Stimulated activated CD8-positive, alpha-beta memory T cell treated with anti-CD3 and anti-CD28 coated beads, Interleukin-4, amount 100 ng/mL, for 48 hours (primary cell): Measurements from ENCODE around the gene HMGB1.
A peak's percentile ranks its signal among the peaks of the same experiment; 100 is the strongest.

Experiments
- DNase-seq: peaks from one replicate; pipeline ENCODE4 v3.0.0-alpha.2; 2020

The HMGB1 gene

GRCh38 chr13:30429721-30430694 lies 35.7 kb downstream of the HMGB1 start:
- DNase-seq = no peak

DNA sequence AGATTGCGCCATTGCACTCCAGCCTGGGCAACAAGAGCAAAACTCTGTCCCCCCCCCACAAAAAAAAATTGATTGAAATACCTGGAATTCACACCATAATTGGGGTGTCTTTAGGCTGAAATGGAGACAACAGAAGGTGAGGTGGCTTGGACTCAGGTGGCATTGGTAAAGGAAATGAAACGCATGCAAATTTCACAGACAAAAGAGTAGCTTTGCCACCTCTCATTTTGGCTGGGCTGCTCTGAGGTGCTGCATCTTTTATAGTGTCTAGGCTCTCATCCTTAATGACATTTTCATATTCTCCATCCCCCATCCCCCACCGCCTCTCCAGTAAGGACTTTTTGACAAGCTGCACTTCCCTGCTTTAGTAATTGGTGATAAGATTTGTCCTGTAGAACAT lies 36.5 kb downstream of the HMGB1 start:
- DNase-seq = no peak

DNA sequence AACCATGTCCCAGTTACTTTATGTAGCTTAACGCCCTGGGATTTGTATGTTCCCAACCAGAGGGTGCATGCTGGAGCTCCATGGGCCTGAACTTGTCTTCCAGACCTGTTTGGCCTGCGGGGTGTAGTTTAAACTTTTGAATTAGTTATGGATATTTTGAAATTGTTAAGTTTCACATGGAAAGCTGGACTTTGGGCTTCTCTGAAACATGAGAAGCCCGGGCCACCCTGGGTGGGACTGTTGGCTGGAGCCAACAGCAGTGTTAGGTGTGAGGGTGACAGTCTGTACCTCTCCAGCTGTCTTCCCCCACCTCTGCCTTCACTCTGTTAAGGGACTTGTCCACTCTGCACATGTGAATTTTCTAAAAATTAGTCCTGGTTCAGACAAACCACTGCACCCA lies 41.8 kb downstream of the HMGB1 start:
- DNase-seq = no peak

DNA sequence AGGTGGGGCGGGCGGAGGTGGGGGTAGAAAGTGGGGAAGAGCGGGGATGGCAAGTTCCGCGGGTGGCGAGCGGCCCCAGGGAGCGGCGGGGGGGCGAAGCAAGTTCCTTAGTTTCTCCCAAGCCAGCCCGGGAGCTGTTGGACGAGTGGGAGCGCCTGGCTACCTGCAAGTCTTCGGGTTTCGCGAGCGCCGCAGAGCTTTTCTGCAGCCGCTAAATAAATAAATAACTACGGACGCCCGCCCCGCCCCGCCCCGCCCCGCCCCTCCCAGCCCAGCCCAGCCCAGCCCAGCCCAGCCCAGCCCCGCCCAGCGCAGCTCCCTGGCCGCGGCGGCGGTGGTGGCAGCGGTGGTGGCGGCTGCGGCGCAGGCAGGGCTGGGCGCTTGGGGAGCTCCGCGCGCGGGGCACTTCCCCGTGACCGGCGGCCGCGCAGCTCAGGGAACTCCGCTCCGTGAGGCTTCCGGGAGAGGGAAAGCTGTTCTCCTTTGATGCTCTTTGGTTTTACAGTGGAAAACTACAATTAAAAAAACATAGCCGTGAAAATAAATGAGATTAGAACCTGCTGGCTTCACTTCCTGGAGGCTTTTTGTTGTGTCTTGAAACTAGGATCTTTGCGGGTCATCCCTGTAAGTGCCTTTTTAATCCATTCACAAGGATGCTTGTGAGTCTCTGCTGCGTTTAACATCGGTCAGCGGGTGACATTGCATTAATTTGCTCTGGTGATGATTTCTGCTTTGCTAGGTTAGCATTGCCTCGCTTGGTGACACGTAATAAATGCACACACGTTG lies 43.5 kb downstream of the HMGB1 start, which contains the start of gene UBE2L5:
TSS of gene UBE2L5 (plus strand) at position 440 of the 786 bp plus-strand sequence. CDS start 5,498 bp downstream, outside the sequence.
- DNase-seq = peak; percentile 76

- DNase-seq = peak; percentile 50
These were observed 44.4 kb downstream of the HMGB1 start for GRCh38 chr13:30421093-30422053.

- DNase-seq = no peak
These were observed 46.8 kb downstream of the HMGB1 start for GRCh38 chr13:30418717-30419459.

GRCh38 chr13:30418075-30418716 lies 47.5 kb downstream of the HMGB1 start:
- no peak for DNase-seq

DNA sequence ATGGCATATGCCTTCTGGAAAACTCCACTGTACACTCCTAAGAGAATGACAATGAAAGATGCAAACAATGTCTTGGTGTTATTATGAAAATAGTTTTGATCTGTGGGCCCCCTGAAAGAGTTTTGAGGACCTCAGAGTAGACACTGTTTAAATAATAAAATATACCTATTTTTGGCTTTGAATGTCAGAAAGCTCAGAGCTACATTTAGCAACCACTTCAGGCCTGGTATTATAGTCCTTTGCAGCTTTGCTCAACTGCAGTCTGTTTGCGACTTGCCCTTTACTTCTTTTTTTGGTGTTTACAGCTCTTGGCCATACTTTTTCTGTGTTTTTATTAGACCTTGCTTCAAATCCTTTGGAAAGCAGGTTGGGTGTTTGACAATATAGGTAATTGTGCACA lies 49.3 kb downstream of the HMGB1 start:
- no peak for DNase-seq

- no peak for DNase-seq
These were observed 50.2 kb downstream of the HMGB1 start for GRCh38 chr13:30415430-30416030.

- DNase-seq = no peak
These were observed 51.9 kb downstream of the HMGB1 start for GRCh38 chr13:30413842-30414241.

DNA sequence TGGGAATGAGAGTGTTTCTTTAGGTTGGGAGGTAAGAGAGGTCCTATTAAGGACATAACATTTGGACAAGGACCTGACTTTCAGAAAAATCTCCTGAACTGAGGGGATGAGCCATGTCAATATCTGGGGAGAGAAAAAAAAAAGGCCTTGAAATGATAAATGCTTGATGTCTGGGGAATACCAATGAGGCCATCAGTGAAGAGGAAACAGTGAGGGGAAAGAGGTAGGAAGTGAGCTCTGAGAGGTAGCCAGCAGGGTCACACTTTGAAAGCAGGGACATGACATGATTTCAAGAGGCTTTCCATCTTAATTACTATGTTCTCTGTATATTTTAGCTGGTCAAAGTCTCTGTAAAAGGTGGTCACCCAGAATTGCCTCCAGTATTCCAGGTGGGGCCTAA lies 53.4 kb downstream of the HMGB1 start:
- no peak for DNase-seq

GRCh38 chr13:30410705-30411125 lies 55.0 kb downstream of the HMGB1 start:
- no peak for DNase-seq

- no peak for DNase-seq
These were observed 55.6 kb downstream of the HMGB1 start for GRCh38 chr13:30409886-30410704.

GRCh38 chr13:30408319-30409101 lies 57.2 kb downstream of the HMGB1 start:
- DNase-seq = peak; percentile 94

DNA sequence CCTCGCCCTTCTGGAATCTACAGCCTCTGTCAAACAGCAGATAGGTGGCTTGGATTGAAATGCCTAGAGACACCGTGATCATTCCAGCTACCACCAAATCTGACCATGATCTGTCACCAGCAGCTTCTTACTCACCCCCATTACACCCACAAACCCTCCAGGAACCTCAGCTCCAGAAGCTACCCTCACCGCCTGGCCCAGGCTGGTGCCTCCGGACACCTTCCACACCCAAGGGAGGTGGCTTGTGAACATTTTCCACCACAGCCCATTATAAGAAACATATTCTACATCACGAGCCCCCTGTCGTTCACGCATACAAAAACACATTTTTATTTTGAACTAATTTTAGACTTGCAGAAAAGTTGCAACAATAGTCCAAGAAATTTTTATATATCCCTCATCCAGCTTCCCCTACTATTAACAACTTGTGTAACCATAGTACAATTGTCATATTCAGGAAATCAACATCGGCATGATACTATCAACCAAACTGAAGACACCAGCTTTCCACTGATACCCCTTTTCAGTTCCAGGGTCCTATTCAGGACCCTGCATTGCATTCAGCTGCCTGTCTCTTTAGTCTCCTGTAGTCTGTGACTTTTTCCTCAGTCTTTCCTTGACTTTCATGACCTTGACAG lies 58.8 kb downstream of the HMGB1 start:
- no peak for DNase-seq
